B cell (primary cell): ENCODE results near the gene CDKN2AIPNL. TPM values are rescaled to one million over a fixed set of nuclear protein-coding genes. Genes with fewer than 3 reads are reported as not detected.

Experiments used
- ATAC-seq: fragments of 200-7000 bp; cut with Tn5 transposase; one replicate; pipeline ENCODE4 v1.10.0; 2021; ENCODE audit warnings: low read depth, mild to moderate bottlenecking, moderate number of reproducible peaks, moderate library complexity
- CTCF ChIA-PET: fragments of 350-600 bp; sonication (Branson Sonifier 250); formaldehyde crosslinking; loops from one replicate; lab custom pipeline; 2021; ENCODE audit warnings: antibody characterized with exemption, inconsistent platforms; lab: Charles Lee
- POLR2A ChIA-PET: fragments of 350-600 bp; sonication (Branson Sonifier 250); formaldehyde crosslinking; loops from one replicate; lab custom pipeline; 2021; ENCODE audit warnings: antibody characterized with exemption; lab: Charles Lee
- DNase-seq: peaks from one replicate; pipeline ENCODE4 v3.0.0; 2013
- H2AFZ ChIP-seq: 2 replicates; pipeline ENCODE4 v1.6.1; 2012; ENCODE audit warnings: mild to moderate bottlenecking, low read depth, low read length; ENCODE audit not compliant: insufficient read depth, poor library complexity, severe bottlenecking
- H3K27ac ChIP-seq, 2 donors: 1 replicate in 1 of 2; 2 replicates in 1 of 2; pipeline ENCODE4 v1.5.1; 2012 to 2013; ENCODE audit warnings: low read length in 2 of 2, mild to moderate bottlenecking in 2 of 2, moderate library complexity in 1 of 2
- H3K27me3 ChIP-seq, 4 experiments: fragments of 200-600 bp in 1 of 4; sonication (generic) in 1 of 4; replicated peaks in 1 of 4; 1 replicate in 2 of 4; 2 replicates in 2 of 4; pipeline versions ENCODE4 v1.6.1 to v1.7.0; 2013 to 2016; ENCODE audit warnings: low read length in 3 of 4, mild to moderate bottlenecking in 2 of 4, mixed read lengths in 1 of 4, moderate library complexity in 1 of 4; ENCODE audit not compliant: insufficient read depth in 4 of 4, control insufficient read depth in 3 of 4; ENCODE audit errors: control extremely low read depth in 1 of 4
- H3K36me3 ChIP-seq, 2 experiments: replicated peaks in 1 of 2; 1 replicate in 1 of 2; 2 replicates in 1 of 2; pipeline versions ENCODE4 v1.6.1 to v1.7.1; 2013; ENCODE audit warnings: low read length in 1 of 2; ENCODE audit not compliant: insufficient read depth in 2 of 2, control insufficient read depth in 1 of 2; ENCODE audit errors: control extremely low read depth in 1 of 2, extremely low read depth in 1 of 2
- H3K4me1 ChIP-seq, 2 donors: fragments of 200-600 bp in 1 of 2; sonication (generic) in 1 of 2; 1 replicate in 1 of 2; 2 replicates in 1 of 2; pipeline versions ENCODE4 v1.5.1 to v1.6.1; 2013 to 2017; ENCODE audit warnings: low read length in 2 of 2; ENCODE audit not compliant: control insufficient read depth in 2 of 2, insufficient read depth in 2 of 2
- H3K4me2 ChIP-seq: replicated peaks from 2 replicates; pipeline ENCODE3; 2012; ENCODE audit warnings: mild to moderate bottlenecking, low read depth, low read length; ENCODE audit not compliant: poor library complexity, severe bottlenecking
- H3K4me3 ChIP-seq, 5 experiments: fragments of 200-600 bp in 1 of 5; sonication (generic) in 1 of 5; 1 replicate in 3 of 5; 2 replicates in 2 of 5; pipeline versions ENCODE4 v1.5.1 to v1.7.0; 2011 to 2016; ENCODE audit warnings: low read length in 4 of 5, mild to moderate bottlenecking in 4 of 5, low read depth in 2 of 5, control low read depth in 1 of 5, moderate library complexity in 1 of 5; ENCODE audit not compliant: insufficient read depth in 1 of 5; ENCODE audit errors: control extremely low read depth in 1 of 5, extremely low read depth in 1 of 5
- H3K79me2 ChIP-seq: fragments of 200-600 bp; sonication (generic); one replicate; pipeline ENCODE4 v1.6.0; 2016; ENCODE audit warnings: low read length; ENCODE audit not compliant: control insufficient read depth, insufficient read depth
- H3K9ac ChIP-seq: fragments of 200-600 bp; sonication (generic); 2 replicates; pipeline ENCODE4 v1.6.1; 2017; ENCODE audit warnings: mild to moderate bottlenecking, low read length, moderate library complexity
- H3K9me3 ChIP-seq, 3 donors: one replicate each; pipeline versions ENCODE4 v1.6.1 to v1.7.1; 2013; ENCODE audit warnings: low read length in 2 of 3; ENCODE audit not compliant: control insufficient read depth in 2 of 3, insufficient read depth in 1 of 3; ENCODE audit errors: control extremely low read depth in 1 of 3
- H4K20me1 ChIP-seq: 2 replicates; pipeline ENCODE4 v1.6.0; 2012; ENCODE audit warnings: mild to moderate bottlenecking, low read length; ENCODE audit not compliant: insufficient read depth, control insufficient read depth, poor library complexity, severe bottlenecking
- H3K27ac Mint-ChIP-seq: one replicate; pipeline ENCODE4 v1.8.0; 2021; ENCODE audit warnings: mixed read lengths
- H3K27me3 Mint-ChIP-seq: one replicate; pipeline ENCODE4 v1.8.0; 2021; ENCODE audit warnings: mixed read lengths
- H3K4me1 Mint-ChIP-seq: one replicate; pipeline ENCODE4 v1.8.0; 2021; ENCODE audit warnings: mixed read lengths
- H3K4me3 Mint-ChIP-seq: one replicate; pipeline ENCODE4 v1.8.0; 2021; ENCODE audit warnings: mixed read lengths
- H3K9me3 Mint-ChIP-seq: one replicate; pipeline ENCODE4 v1.8.0; 2022; ENCODE audit warnings: mixed read lengths; ENCODE audit not compliant: insufficient read depth
- EZH2 ChIP-seq: IDR thresholded peaks from 2 replicates; pipeline ENCODE4 v1.6.1; 2012; ENCODE audit warnings: borderline replicate concordance, low read depth, mild to moderate bottlenecking, moderate library complexity, low read length; ENCODE audit not compliant: insufficient read depth, poor library complexity, severe bottlenecking
- WGBS: methylation state at CpG from one replicate; pipeline ENCODE4 v1.1.5; 2013; ENCODE audit warnings: missing lambda C conversion rate; ENCODE audit not compliant: insufficient coverage; 5-methylcytosine and 5-hydroxymethylcytosine counted together
- intact Hi-C: fragments of 100-400 bp; cut with micrococcal nuclease; formaldehyde crosslinking; loops from one replicate; pipeline ENCODE4 v1.10.0; 2022
- polyA plus RNA-seq: library from polyadenylated mRNA; depleted of rRNA; stranded (reverse); fragments of >200 nt; gene quantifications from 2 replicates; pipeline ENCODE4 v1.2.3, GENCODE V29; 2012
- total RNA-seq, 2 donors: library from RNA; stranded (reverse); fragments of 120-200 nt in 1 of 2; gene quantifications; 1 replicate in 1 of 2; 2 replicates in 1 of 2; pipeline versions ENCODE4 v1.2.3 to v1.2.4, GENCODE V29; 2013 to 2022
- TF ChIP-seq, protein P1 (sequence below): fragments of 200-600 bp; IDR thresholded peaks from one replicate; pipeline ENCODE4 v1.8.0; 2022; ENCODE audit warnings: antibody characterized with exemption, mild to moderate bottlenecking

CDKN2AIPNL gene
- total and polyA plus RNA-seq, 2 donors (not counting 1 experiment from before 2014, with no cell fraction given) = 11.2 to 17.2 TPM

DNA sequence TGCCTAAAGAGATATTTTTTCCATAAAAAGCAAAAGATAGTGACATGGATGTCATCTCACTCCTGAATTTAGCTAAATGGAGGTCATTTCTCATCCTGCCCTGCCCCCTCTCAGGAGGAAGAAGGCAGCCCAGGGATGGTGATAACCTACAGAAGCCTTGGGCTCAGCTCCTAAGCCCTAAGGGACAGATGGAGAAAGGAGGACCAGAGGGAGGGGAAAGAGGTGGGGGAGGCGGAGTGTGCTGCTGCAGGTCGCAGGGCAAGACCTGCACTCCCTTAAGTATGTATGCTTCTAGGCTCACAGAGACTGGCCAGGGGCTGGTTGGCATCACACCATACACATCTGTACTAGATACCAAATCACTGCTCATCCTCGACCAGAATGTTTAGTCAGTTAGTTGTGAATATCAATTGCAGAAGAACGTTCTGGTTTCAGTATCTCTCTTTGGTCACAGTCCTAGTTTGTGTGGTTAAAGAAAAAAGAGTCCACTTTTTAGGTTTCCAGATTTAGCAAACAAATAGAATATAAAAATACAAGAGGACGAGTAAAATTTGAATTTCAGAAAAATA, 18.4 kb upstream of the CDKN2AIPNL start:
- Histone ChIP-seq H3K36me3 (no peaks in the 10 kb centered on the region), H3K27me3 (no peaks in the 10 kb centered on the region), H3K9ac (no peak overlapping the region), H3K4me1 (no peaks in the 10 kb centered on the region), H3K79me2 (no peaks in the 10 kb centered on the region), H2AFZ (no peak overlapping the region), H3K4me2 (no peak overlapping the region), H3K4me3 (no peak overlapping the region), H3K27ac (no peak overlapping the region), H3K9me3 (no peaks in the 10 kb centered on the region), H4K20me1 (no peaks in the 10 kb centered on the region)
- no peak overlapping the region for H3K27ac Mint-ChIP-seq
- no peaks in the 10 kb centered on the region for H3K4me1 Mint-ChIP-seq
- no peak overlapping the region for H3K4me3 Mint-ChIP-seq
- H3K27me3 Mint-ChIP-seq = no peaks in the 10 kb centered on the region
- WGBS = no CpG with 5 or more reads among the region's 5 CpGs
- ATAC-seq (no peak), DNase-seq (no peak)
- intact Hi-C loops = no loop called here
- H3K9me3 Mint-ChIP-seq = no peaks in the 10 kb centered on the region
- no peak for TF ChIP-seq EZH2
- TF ChIP-seq, protein P1, sequence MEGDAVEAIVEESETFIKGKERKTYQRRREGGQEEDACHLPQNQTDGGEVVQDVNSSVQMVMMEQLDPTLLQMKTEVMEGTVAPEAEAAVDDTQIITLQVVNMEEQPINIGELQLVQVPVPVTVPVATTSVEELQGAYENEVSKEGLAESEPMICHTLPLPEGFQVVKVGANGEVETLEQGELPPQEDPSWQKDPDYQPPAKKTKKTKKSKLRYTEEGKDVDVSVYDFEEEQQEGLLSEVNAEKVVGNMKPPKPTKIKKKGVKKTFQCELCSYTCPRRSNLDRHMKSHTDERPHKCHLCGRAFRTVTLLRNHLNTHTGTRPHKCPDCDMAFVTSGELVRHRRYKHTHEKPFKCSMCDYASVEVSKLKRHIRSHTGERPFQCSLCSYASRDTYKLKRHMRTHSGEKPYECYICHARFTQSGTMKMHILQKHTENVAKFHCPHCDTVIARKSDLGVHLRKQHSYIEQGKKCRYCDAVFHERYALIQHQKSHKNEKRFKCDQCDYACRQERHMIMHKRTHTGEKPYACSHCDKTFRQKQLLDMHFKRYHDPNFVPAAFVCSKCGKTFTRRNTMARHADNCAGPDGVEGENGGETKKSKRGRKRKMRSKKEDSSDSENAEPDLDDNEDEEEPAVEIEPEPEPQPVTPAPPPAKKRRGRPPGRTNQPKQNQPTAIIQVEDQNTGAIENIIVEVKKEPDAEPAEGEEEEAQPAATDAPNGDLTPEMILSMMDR = no peak
- ChIA-PET CTCF (interaction anchor here (1.6 kb wide), 1 partner anchor 16 kb away, joined by 7 read pairs; no protein-coding TSS in a partner anchor), POLR2A (no interaction called here)

DNA sequence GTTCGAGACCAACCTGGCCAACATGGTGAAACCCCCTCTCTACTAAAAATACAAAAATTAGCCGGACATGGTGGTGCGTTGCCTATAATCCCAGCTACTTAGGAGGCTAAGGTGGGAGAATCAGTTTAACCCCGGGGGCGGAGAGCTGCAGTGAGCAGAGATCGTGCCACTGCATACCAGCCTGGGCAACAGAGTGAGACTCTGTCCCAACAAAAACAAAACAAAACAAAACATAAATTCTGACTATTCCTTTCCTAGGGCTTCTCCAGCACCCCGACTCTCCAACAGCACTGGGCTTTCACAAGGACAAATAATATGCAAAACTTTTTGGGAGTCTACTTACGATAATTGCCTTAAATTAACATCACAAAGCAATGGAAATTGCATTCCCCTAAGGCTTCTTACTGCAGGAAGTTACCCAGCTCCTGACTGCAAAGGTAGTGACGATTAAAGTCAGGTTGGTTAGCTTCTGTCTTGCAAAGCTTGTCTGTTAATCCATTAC, 15.9 kb upstream of the CDKN2AIPNL start:
- H3K4me3 Mint-ChIP-seq = no peak overlapping the region
- H3K9ac ChIP-seq = no peak overlapping the region
- no peaks in the 10 kb centered on the region for H3K9me3 Mint-ChIP-seq
- H3K27me3 ChIP-seq = no peaks in the 10 kb centered on the region
- H3K4me2 ChIP-seq = no peak overlapping the region
- H3K27ac ChIP-seq = no peak overlapping the region
- 71% methylated on average over 2 of the region's 9 CpGs for WGBS
- H3K27ac Mint-ChIP-seq = no peak overlapping the region
- H3K4me3 ChIP-seq = no peak overlapping the region
- no peaks in the 10 kb centered on the region for H3K4me1 ChIP-seq
- H4K20me1 ChIP-seq = no peaks in the 10 kb centered on the region
- TF ChIP-seq, protein P1 = no peak
- TF ChIP-seq EZH2 = no peak
- ATAC-seq = no peak
- H3K79me2 ChIP-seq = no peaks in the 10 kb centered on the region
- no peak for DNase-seq
- POLR2A ChIA-PET = interaction anchor here (0.6 kb wide), 1 partner anchor 477 kb away, joined by 8 read pairs; no protein-coding TSS in a partner anchor
- H3K9me3 ChIP-seq = no peaks in the 10 kb centered on the region
- H2AFZ ChIP-seq = no peak overlapping the region
- no peaks in the 10 kb centered on the region for H3K36me3 ChIP-seq
- CTCF ChIA-PET = interaction anchor here (1.2 to 1.7 kb wide), 2 partner anchors 16 to 150 kb away, joined by 5 to 7 read pairs; partner anchors contain the start of gene CDKN2AIPNL
- intact Hi-C loops = no loop called here
- no peaks in the 10 kb centered on the region for H3K4me1 Mint-ChIP-seq
- H3K27me3 Mint-ChIP-seq = no peaks in the 10 kb centered on the region
